B cell (primary cell): ENCODE measurements around the gene PXDC1. TPM values are rescaled to one million over a fixed set of nuclear protein-coding genes. Genes with fewer than 3 reads are reported as not detected.

Experiments
- ATAC-seq: fragments of 200-7000 bp; cut with Tn5 transposase; one replicate; pipeline ENCODE4 v1.10.0; 2021; ENCODE audit warnings: low read depth, mild to moderate bottlenecking, moderate number of reproducible peaks, moderate library complexity
- CTCF ChIA-PET: fragments of 350-600 bp; sonication (Branson Sonifier 250); formaldehyde crosslinking; loops from one replicate; lab custom pipeline; 2021; ENCODE audit warnings: antibody characterized with exemption, inconsistent platforms; lab: Charles Lee
- POLR2A ChIA-PET: fragments of 350-600 bp; sonication (Branson Sonifier 250); formaldehyde crosslinking; loops from one replicate; lab custom pipeline; 2021; ENCODE audit warnings: antibody characterized with exemption; lab: Charles Lee
- DNase-seq: peaks from one replicate; pipeline ENCODE4 v3.0.0; 2013
- H2AFZ ChIP-seq: 2 replicates; pipeline ENCODE4 v1.6.1; 2012; ENCODE audit warnings: mild to moderate bottlenecking, low read depth, low read length; ENCODE audit not compliant: insufficient read depth, poor library complexity, severe bottlenecking
- H3K27ac ChIP-seq, 2 donors: 1 replicate in 1 of 2; 2 replicates in 1 of 2; pipeline ENCODE4 v1.5.1; 2012 to 2013; ENCODE audit warnings: low read length in 2 of 2, mild to moderate bottlenecking in 2 of 2, moderate library complexity in 1 of 2
- H3K27me3 ChIP-seq, 4 experiments: fragments of 200-600 bp in 1 of 4; sonication (generic) in 1 of 4; replicated peaks in 1 of 4; 1 replicate in 2 of 4; 2 replicates in 2 of 4; pipeline versions ENCODE4 v1.6.1 to v1.7.0; 2013 to 2016; ENCODE audit warnings: low read length in 3 of 4, mild to moderate bottlenecking in 2 of 4, mixed read lengths in 1 of 4, moderate library complexity in 1 of 4; ENCODE audit not compliant: insufficient read depth in 4 of 4, control insufficient read depth in 3 of 4; ENCODE audit errors: control extremely low read depth in 1 of 4
- H3K36me3 ChIP-seq, 2 experiments: replicated peaks in 1 of 2; 1 replicate in 1 of 2; 2 replicates in 1 of 2; pipeline versions ENCODE4 v1.6.1 to v1.7.1; 2013; ENCODE audit warnings: low read length in 1 of 2; ENCODE audit not compliant: insufficient read depth in 2 of 2, control insufficient read depth in 1 of 2; ENCODE audit errors: control extremely low read depth in 1 of 2, extremely low read depth in 1 of 2
- H3K4me1 ChIP-seq, 2 donors: fragments of 200-600 bp in 1 of 2; sonication (generic) in 1 of 2; 1 replicate in 1 of 2; 2 replicates in 1 of 2; pipeline versions ENCODE4 v1.5.1 to v1.6.1; 2013 to 2017; ENCODE audit warnings: low read length in 2 of 2; ENCODE audit not compliant: control insufficient read depth in 2 of 2, insufficient read depth in 2 of 2
- H3K4me2 ChIP-seq: replicated peaks from 2 replicates; pipeline ENCODE3; 2012; ENCODE audit warnings: mild to moderate bottlenecking, low read depth, low read length; ENCODE audit not compliant: poor library complexity, severe bottlenecking
- H3K4me3 ChIP-seq, 5 experiments: fragments of 200-600 bp in 1 of 5; sonication (generic) in 1 of 5; 1 replicate in 3 of 5; 2 replicates in 2 of 5; pipeline versions ENCODE4 v1.5.1 to v1.7.0; 2011 to 2016; ENCODE audit warnings: low read length in 4 of 5, mild to moderate bottlenecking in 4 of 5, low read depth in 2 of 5, control low read depth in 1 of 5, moderate library complexity in 1 of 5; ENCODE audit not compliant: insufficient read depth in 1 of 5; ENCODE audit errors: control extremely low read depth in 1 of 5, extremely low read depth in 1 of 5
- H3K79me2 ChIP-seq: fragments of 200-600 bp; sonication (generic); one replicate; pipeline ENCODE4 v1.6.0; 2016; ENCODE audit warnings: low read length; ENCODE audit not compliant: control insufficient read depth, insufficient read depth
- H3K9ac ChIP-seq: fragments of 200-600 bp; sonication (generic); 2 replicates; pipeline ENCODE4 v1.6.1; 2017; ENCODE audit warnings: mild to moderate bottlenecking, low read length, moderate library complexity
- H3K9me3 ChIP-seq, 3 donors: one replicate each; pipeline versions ENCODE4 v1.6.1 to v1.7.1; 2013; ENCODE audit warnings: low read length in 2 of 3; ENCODE audit not compliant: control insufficient read depth in 2 of 3, insufficient read depth in 1 of 3; ENCODE audit errors: control extremely low read depth in 1 of 3
- H4K20me1 ChIP-seq: 2 replicates; pipeline ENCODE4 v1.6.0; 2012; ENCODE audit warnings: mild to moderate bottlenecking, low read length; ENCODE audit not compliant: insufficient read depth, control insufficient read depth, poor library complexity, severe bottlenecking
- H3K27ac Mint-ChIP-seq: one replicate; pipeline ENCODE4 v1.8.0; 2021; ENCODE audit warnings: mixed read lengths
- H3K27me3 Mint-ChIP-seq: one replicate; pipeline ENCODE4 v1.8.0; 2021; ENCODE audit warnings: mixed read lengths
- H3K4me1 Mint-ChIP-seq: one replicate; pipeline ENCODE4 v1.8.0; 2021; ENCODE audit warnings: mixed read lengths
- H3K4me3 Mint-ChIP-seq: one replicate; pipeline ENCODE4 v1.8.0; 2021; ENCODE audit warnings: mixed read lengths
- H3K9me3 Mint-ChIP-seq: one replicate; pipeline ENCODE4 v1.8.0; 2022; ENCODE audit warnings: mixed read lengths; ENCODE audit not compliant: insufficient read depth
- CTCF ChIP-seq: fragments of 200-600 bp; IDR thresholded peaks from one replicate; pipeline ENCODE4 v1.8.0; 2022; ENCODE audit warnings: antibody characterized with exemption, mild to moderate bottlenecking
- EZH2 ChIP-seq: IDR thresholded peaks from 2 replicates; pipeline ENCODE4 v1.6.1; 2012; ENCODE audit warnings: borderline replicate concordance, low read depth, mild to moderate bottlenecking, moderate library complexity, low read length; ENCODE audit not compliant: insufficient read depth, poor library complexity, severe bottlenecking
- WGBS: methylation state at CpG from one replicate; pipeline ENCODE4 v1.1.5; 2013; ENCODE audit warnings: missing lambda C conversion rate; ENCODE audit not compliant: insufficient coverage; 5-methylcytosine and 5-hydroxymethylcytosine counted together
- intact Hi-C: fragments of 100-400 bp; cut with micrococcal nuclease; formaldehyde crosslinking; loops from one replicate; pipeline ENCODE4 v1.10.0; 2022
- polyA plus RNA-seq: library from polyadenylated mRNA; depleted of rRNA; stranded (reverse); fragments of >200 nt; gene quantifications from 2 replicates; pipeline ENCODE4 v1.2.3, GENCODE V29; 2012
- total RNA-seq, 2 donors: library from RNA; stranded (reverse); fragments of 120-200 nt in 1 of 2; gene quantifications; 1 replicate in 1 of 2; 2 replicates in 1 of 2; pipeline versions ENCODE4 v1.2.3 to v1.2.4, GENCODE V29; 2013 to 2022

The PXDC1 gene
- total and polyA plus RNA-seq, 2 donors (not counting 1 experiment from before 2014, with no cell fraction given), result 4.7 to 18.9 TPM

- H3K27ac Mint-ChIP-seq, result peak overlapping the region; percentile 84
Observed at GRCh38 chr6:3750317-3751076, 1.0 kb downstream of the PXDC1 start.

More at GRCh38 chr6:3750317-3751076, 1.0 kb downstream of the PXDC1 start:
- peak overlapping the region; percentile 98 for H3K4me2 ChIP-seq
- under 1% methylated on average over 71 of the region's 74 CpGs for WGBS
- peaks cover 0 to 4% (median 0%) of the 10 kb centered on the region in 3 donors for H3K9me3 ChIP-seq
- H3K4me1 Mint-ChIP-seq, result peaks cover 58% of the 10 kb centered on the region
- ATAC-seq (no peak), DNase-seq (peak; percentile 60)
- peak overlapping the region in 4 of 5 experiments; percentile 45 to 73 (median 62) for H3K4me3 ChIP-seq
- no peaks in the 10 kb centered on the region for H3K9me3 Mint-ChIP-seq
- H2AFZ ChIP-seq, result peak overlapping the region; percentile 90
- no peaks in the 10 kb centered on the region for H4K20me1 ChIP-seq
- H3K27ac ChIP-seq, result peak overlapping the region in 1 of 2 donors; percentile 33
- no peaks in the 10 kb centered on the region for H3K79me2 ChIP-seq
- TF ChIP-seq CTCF, result no peak
- no peak for TF ChIP-seq EZH2
- CTCF ChIA-PET, result interaction anchor here (1.0 to 3.0 kb wide), 7 partner anchors 18 to 271 kb away, joined by 3 to 21 read pairs (median 7); partner anchors contain the start of gene FAM50B
- intact Hi-C loops, result loop anchor here (5.0 kb wide), 1 partner anchor 633 kb away; the partner anchor contains the start of gene BPHL
- H3K36me3 ChIP-seq, result no peaks in the 10 kb centered on the region
- peak overlapping the region; percentile 79 for H3K9ac ChIP-seq
- POLR2A ChIA-PET, result interaction anchor here (0.7 to 1.6 kb wide), 3 partner anchors 98 to 583 kb away, joined by 3 to 9 read pairs (median 6); partner anchors contain the start of gene FAM50B
- H3K27me3 Mint-ChIP-seq, result peaks cover 7% of the 10 kb centered on the region
- peaks cover 0 to 19% (median 5%) of the 10 kb centered on the region in 4 experiments for H3K27me3 ChIP-seq
- H3K4me1 ChIP-seq, result peaks cover 38 to 52% of the 10 kb centered on the region in 2 donors
- H3K4me3 Mint-ChIP-seq, result peak overlapping the region; percentile 83
